ENCODE measurements around the gene TCF7L2.

DNA sequence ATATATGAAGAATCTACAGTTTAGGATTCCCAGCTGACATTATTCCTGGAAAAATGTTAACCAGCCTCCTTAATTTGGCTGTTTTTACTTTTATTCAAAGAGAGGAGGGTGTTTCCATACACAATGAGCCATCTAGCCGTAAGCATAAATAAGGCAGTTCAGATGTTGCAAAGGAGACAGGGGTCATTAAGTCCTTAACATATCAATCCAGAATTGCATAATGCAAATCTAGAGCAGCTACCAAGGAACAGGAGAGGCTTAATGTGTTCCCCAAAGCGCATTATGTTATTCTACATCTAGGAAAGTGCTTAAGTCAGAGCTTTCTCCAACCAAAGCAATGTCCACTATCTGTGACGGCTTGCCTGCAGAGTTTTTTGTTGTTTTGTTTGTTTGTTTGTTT, 32.4 kb upstream of the TCF7L2 start:
- TF ChIP-seq POLR2A (IDR thresholded peaks at IDR 0.05) = no peak
- TF ChIP-seq CTCF (IDR thresholded peaks at IDR 0.05) = no peak

All from body of pancreas (tissue), 4 donors.